GM10248 (cell line): Measurements from ENCODE around the gene KCNE4.

ENCODE experiments used
- CTCF ChIA-PET: fragments of 300-600 bp; sonication (Branson Sonifier 250); formaldehyde crosslinking; extraction: SDS; loops from one replicate; lab custom pipeline; 2021; ENCODE audit warnings: antibody characterized with exemption; lab: Yijun Ruan, JAX
- POLR2A ChIA-PET: fragments of 350-650 bp; sonication (Branson Sonifier 250); formaldehyde crosslinking; extraction: SDS; loops from one replicate; lab custom pipeline; 2020; ENCODE audit warnings: antibody characterized with exemption; lab: Yijun Ruan, JAX
- DNase-seq: peaks from one replicate; pipeline ENCODE4 v3.0.0; 2012; ENCODE audit errors: extremely low spot score
- TF ChIP-seq, protein P1 (sequence below): IDR thresholded peaks from 2 replicates; pipeline ENCODE4 v1.5.1; 2012; ENCODE audit warnings: mild to moderate bottlenecking, low read depth; ENCODE audit errors: extremely low read depth, missing control alignments, control extremely low read depth

Gene KCNE4

GRCh38 chr2:223088866-223089265, 36.9 kb downstream of the KCNE4 start:
- TF ChIP-seq, protein P1, sequence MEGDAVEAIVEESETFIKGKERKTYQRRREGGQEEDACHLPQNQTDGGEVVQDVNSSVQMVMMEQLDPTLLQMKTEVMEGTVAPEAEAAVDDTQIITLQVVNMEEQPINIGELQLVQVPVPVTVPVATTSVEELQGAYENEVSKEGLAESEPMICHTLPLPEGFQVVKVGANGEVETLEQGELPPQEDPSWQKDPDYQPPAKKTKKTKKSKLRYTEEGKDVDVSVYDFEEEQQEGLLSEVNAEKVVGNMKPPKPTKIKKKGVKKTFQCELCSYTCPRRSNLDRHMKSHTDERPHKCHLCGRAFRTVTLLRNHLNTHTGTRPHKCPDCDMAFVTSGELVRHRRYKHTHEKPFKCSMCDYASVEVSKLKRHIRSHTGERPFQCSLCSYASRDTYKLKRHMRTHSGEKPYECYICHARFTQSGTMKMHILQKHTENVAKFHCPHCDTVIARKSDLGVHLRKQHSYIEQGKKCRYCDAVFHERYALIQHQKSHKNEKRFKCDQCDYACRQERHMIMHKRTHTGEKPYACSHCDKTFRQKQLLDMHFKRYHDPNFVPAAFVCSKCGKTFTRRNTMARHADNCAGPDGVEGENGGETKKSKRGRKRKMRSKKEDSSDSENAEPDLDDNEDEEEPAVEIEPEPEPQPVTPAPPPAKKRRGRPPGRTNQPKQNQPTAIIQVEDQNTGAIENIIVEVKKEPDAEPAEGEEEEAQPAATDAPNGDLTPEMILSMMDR, result no peak

DNA sequence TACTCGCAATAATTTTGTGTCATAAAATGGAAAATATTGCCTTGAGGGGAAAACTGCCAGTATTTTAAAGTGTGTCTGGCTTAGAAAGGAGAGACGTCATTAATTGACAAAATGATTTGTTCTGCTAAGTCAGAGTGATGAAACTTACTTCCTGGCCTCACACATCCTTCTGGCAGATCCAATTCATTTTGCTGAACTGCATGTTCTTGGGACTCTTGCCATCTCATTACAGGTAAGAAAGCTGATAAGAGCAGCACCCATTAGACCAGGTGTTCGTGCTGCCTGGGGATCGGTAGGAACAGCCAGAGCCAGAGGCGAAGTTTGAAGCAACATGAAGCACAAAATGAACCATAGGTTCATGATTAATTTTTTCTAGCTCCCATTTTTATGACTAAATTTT, 38.0 kb downstream of the KCNE4 start:
- CTCF ChIA-PET, result interaction anchor here (1.8 kb wide), 1 partner anchor 11 kb away, joined by 6 read pairs; no protein-coding TSS in a partner anchor
- TF ChIP-seq, protein P1, result no peak
- DNase-seq, result no peak
- POLR2A ChIA-PET, result no interaction called here

More at GRCh38 chr2:223088866-223089265, 36.9 kb downstream of the KCNE4 start:
- ChIA-PET POLR2A (no interaction called here), CTCF (interaction anchor here (1.2 to 1.8 kb wide), 2 partner anchors 11 to 19 kb away, joined by 3 to 6 read pairs; no protein-coding TSS in a partner anchor)
- DNase-seq, result no peak

GRCh38 chr2:223090540-223091235, 38.7 kb downstream of the KCNE4 start:
- ChIA-PET CTCF (interaction anchor here (1.8 kb wide), 1 partner anchor 11 kb away, joined by 6 read pairs; no protein-coding TSS in a partner anchor), POLR2A (no interaction called here)
- TF ChIP-seq, protein P1, result no peak
- no peak for DNase-seq

GRCh38 chr2:223092667-223093066, 40.7 kb downstream of the KCNE4 start:
- DNase-seq, result no peak
- TF ChIP-seq, protein P1, result no peak
- ChIA-PET CTCF (no interaction called here), POLR2A (no interaction called here)

DNA sequence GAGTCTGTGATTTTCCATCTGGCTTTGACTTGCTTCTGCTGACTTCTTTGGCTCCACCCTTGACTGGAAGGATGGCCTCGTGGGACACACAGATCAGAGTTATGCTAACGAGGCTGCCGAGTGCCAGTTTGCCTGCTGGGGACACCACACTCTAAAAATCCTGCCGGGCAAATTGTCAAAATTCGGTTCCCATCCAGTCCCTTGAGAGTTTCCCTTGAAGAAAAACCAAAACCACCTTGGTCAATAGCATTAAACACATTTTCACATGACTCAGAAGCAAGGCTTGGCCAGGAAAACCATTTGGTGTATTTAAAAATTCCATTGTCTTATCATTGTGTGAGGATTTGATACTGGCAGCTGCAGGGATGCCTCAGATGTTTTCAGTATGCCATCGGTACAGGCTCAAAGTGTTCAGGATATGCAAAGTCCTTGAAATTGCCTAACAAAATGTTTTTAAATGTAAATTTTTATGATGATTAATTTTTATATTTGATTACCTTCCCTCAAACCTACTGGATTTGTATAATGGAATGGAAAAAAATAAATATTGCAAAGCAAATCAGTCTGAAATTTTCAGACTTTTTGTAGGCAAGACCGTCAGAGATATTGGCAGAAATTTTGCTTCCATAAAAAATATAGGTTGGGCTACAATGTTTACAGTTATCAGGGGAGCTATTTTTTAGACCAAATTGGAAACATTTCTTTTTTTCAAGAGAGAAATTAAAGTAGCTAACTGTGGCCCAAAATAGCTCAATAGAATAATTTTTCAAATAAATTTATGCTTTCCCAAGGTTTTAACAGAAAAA, 41.6 kb downstream of the KCNE4 start:
- no peak for DNase-seq
- TF ChIP-seq, protein P1, result no peak
- ChIA-PET CTCF (interaction anchor here (0.8 to 1.1 kb wide), 2 partner anchors 10 to 20 kb away, joined by 3 to 4 read pairs; no protein-coding TSS in a partner anchor), POLR2A (no interaction called here)

DNA sequence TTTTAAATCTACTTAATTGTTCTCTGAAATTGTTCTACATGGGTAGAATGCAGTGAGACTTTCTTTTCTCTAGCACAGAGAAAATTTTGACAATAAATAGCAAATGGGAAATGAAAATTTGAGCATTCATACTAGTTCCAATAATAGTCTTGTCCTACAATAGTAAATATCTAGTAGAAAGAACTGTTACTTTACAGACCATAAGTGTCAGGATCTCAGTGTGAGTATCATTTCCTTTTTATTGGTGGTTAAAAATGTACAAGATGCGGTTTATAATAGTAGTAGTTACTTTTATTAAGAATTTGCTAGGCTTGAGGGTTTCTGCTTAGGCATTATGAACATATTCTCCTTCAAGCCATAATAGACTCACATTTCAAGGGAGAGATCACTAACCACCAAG, 43.2 kb downstream of the KCNE4 start:
- TF ChIP-seq, protein P1, result no peak

More for the DNA sequence above, 43.2 kb downstream of the KCNE4 start:
- no peak for DNase-seq
- POLR2A ChIA-PET, result no interaction called here
- CTCF ChIA-PET, result no interaction called here
